Naive thymus-derived CD4-positive, alpha-beta T cell (primary cell): Measurements from ENCODE around the gene CAMTA1. TPM values are rescaled to one million over a fixed set of nuclear protein-coding genes. Genes with fewer than 3 reads are reported as not detected.

ENCODE experiments used
- ATAC-seq: fragments of 150-1000 bp; cut with Tn5 transposase; 2 replicates; pipeline ENCODE4 v1.10.0; 2021; ENCODE audit warnings: mild to moderate bottlenecking, moderate library complexity
- CTCF ChIA-PET: fragments of 350-600 bp; sonication (Branson Sonifier 250); formaldehyde crosslinking; loops from one replicate; lab custom pipeline; 2021; ENCODE audit warnings: antibody characterized with exemption; lab: Charles Lee
- POLR2A ChIA-PET: fragments of 350-600 bp; sonication (Branson Sonifier 250); formaldehyde crosslinking; loops from one replicate; lab custom pipeline; 2021; ENCODE audit warnings: antibody characterized with exemption, inconsistent platforms; lab: Charles Lee
- DNase-seq, 9 donors: peaks; one replicate each; pipeline versions ENCODE4 v3.0.0 to v3.0.0-alpha.2; 2020 to 2022; ENCODE audit warnings: mixed read lengths in 1 of 9
- H3K27ac ChIP-seq: one replicate; pipeline ENCODE4 v1.7.0; 2013; ENCODE audit warnings: mild to moderate bottlenecking, low read depth, low read length, moderate library complexity
- H3K27me3 ChIP-seq, 2 donors: one replicate each; pipeline ENCODE4 v1.7.0; 2013; ENCODE audit warnings: low read length in 2 of 2, mild to moderate bottlenecking in 2 of 2, moderate library complexity in 2 of 2; ENCODE audit not compliant: control insufficient read depth in 2 of 2, insufficient read depth in 2 of 2
- H3K36me3 ChIP-seq, 3 experiments: 1 replicate in 2 of 3; 2 replicates in 1 of 3; pipeline ENCODE4 v1.7.0; 2013; ENCODE audit warnings: low read length in 3 of 3, mild to moderate bottlenecking in 3 of 3, moderate library complexity in 1 of 3; ENCODE audit not compliant: insufficient read depth in 3 of 3, control insufficient read depth in 2 of 3
- H3K4me1 ChIP-seq, 2 donors: one replicate each; pipeline ENCODE4 v1.7.0; 2013; ENCODE audit warnings: low read length in 2 of 2, mild to moderate bottlenecking in 2 of 2, moderate library complexity in 1 of 2; ENCODE audit not compliant: control insufficient read depth in 2 of 2, insufficient read depth in 2 of 2
- H3K4me3 ChIP-seq: 2 replicates; pipeline ENCODE4 v1.7.0; 2013; ENCODE audit warnings: mild to moderate bottlenecking, low read length
- H3K9me3 ChIP-seq, 3 experiments: 1 replicate in 2 of 3; 2 replicates in 1 of 3; pipeline ENCODE4 v1.7.0; 2013; ENCODE audit warnings: low read length in 3 of 3; ENCODE audit not compliant: control insufficient read depth in 2 of 3
- H3K27ac Mint-ChIP-seq, 9 donors: one replicate each; pipeline ENCODE4 v1.8.0; 2020 to 2022; ENCODE audit warnings: mixed read lengths in 9 of 9, mild to moderate bottlenecking in 8 of 9, moderate library complexity in 5 of 9, inconsistent platforms in 2 of 9
- H3K27me3 Mint-ChIP-seq, 5 donors: one replicate each; pipeline ENCODE4 v1.8.0; 2021 to 2022; ENCODE audit warnings: mixed read lengths in 5 of 5, mild to moderate bottlenecking in 1 of 5
- H3K36me3 Mint-ChIP-seq, 5 donors: one replicate each; pipeline ENCODE4 v1.8.0; 2020 to 2022; ENCODE audit warnings: mixed read lengths in 5 of 5, mild to moderate bottlenecking in 3 of 5, inconsistent platforms in 1 of 5
- H3K4me1 Mint-ChIP-seq, 7 donors: one replicate each; pipeline ENCODE4 v1.8.0; 2020 to 2022; ENCODE audit warnings: mixed read lengths in 7 of 7, mild to moderate bottlenecking in 3 of 7, inconsistent platforms in 1 of 7
- H3K4me3 Mint-ChIP-seq, 10 donors: one replicate each; pipeline ENCODE4 v1.8.0; 2020 to 2022; ENCODE audit warnings: mild to moderate bottlenecking in 10 of 10, mixed read lengths in 10 of 10, moderate library complexity in 6 of 10, inconsistent platforms in 2 of 10
- H3K9me3 Mint-ChIP-seq, 11 donors: one replicate each; pipeline ENCODE4 v1.8.0; 2020 to 2022; ENCODE audit warnings: mixed read lengths in 11 of 11, mild to moderate bottlenecking in 4 of 11, inconsistent platforms in 1 of 11, moderate library complexity in 1 of 11
- intact Hi-C, 2 donors: fragments of 100-400 bp; cut with micrococcal nuclease; formaldehyde crosslinking; loops; one replicate each; pipeline ENCODE4 v1.15.1; 2023
- polyA plus RNA-seq, 2 donors: library from polyadenylated mRNA; unstranded; fragments of 300-500 nt; fragmentation: Illumina TruSeq; gene quantifications; one replicate each; pipeline ENCODE4 v1.2.3, GENCODE V29; 2021
- total RNA-seq, 6 experiments: library from RNA in 5 of 6; stranded (reverse) in 5 of 6; gene quantifications; 1 replicate in 5 of 6; 2 replicates in 1 of 6; pipeline ENCODE4 v1.2.3 and lab custom pipeline; 2021 to 2026

Gene CAMTA1
- total and polyA plus RNA-seq, 7 experiments from 2014 or later, result 38.1 to 68.6 (median 42.6) TPM

DNA sequence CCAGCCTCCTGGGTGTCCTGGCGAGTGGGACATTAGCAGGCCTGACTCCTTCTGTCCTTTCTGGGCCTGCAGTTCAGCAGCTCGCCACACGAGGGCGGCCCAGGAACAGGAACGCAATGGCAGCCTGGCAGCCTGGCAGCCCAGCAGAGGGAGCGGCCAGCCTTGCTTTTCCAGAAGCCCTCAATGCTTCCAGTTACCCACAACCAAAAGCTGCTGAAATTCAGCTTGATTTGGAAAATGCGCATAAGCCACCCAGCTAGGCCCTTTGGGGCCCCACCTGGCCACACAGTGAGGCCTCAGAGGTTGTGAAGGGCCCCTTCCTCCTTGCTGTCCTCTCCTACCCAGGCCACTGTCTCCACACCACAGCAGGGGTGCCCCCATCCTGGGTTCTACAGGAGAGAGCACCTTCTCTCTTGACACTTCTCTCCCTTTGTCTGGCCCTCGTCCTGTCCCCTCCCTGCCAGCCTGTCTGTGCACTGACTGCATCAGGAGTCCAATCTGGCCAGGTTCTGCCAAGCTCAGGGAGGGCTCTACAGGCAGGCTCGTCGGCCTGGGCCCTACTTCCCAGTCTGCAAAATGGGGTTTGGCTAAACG lies 882.5 kb downstream of the CAMTA1 start:
- Histone ChIP-seq H3K9me3 (no peaks in the 10 kb centered on the region), H3K27ac (no peak overlapping the region), H3K36me3 (no peaks in the 10 kb centered on the region), H3K4me3 (no peak overlapping the region), H3K4me1 (no peaks in the 10 kb centered on the region), H3K27me3 (no peaks in the 10 kb centered on the region)
- peak; percentile 86 for ATAC-seq
- Mint-ChIP-seq H3K4me3 (no peak overlapping the region), H3K4me1 (peaks cover 0 to 8% (median 3%) of the 10 kb centered on the region in 7 donors), H3K27me3 (peaks cover 0 to 4% (median 0%) of the 10 kb centered on the region in 5 donors), H3K27ac (no peak overlapping the region), H3K36me3 (no peaks in the 10 kb centered on the region), H3K9me3 (no peaks in the 10 kb centered on the region)
- peak; percentile 51 to 85 (median 75) for DNase-seq
- POLR2A ChIA-PET, result interaction anchor here (2.5 kb wide), 1 partner anchor 85 kb away, joined by 9 read pairs; no protein-coding TSS in a partner anchor
- CTCF ChIA-PET, result interaction anchor here (0.6 to 7.6 kb wide), 8 partner anchors 19 to 237 kb away, joined by 3 to 204 read pairs (median 4); no protein-coding TSS in a partner anchor
- intact Hi-C loops, result loop anchor here (1.0 kb wide), 1 partner anchor 86 kb away; no protein-coding TSS in a partner anchor

DNA sequence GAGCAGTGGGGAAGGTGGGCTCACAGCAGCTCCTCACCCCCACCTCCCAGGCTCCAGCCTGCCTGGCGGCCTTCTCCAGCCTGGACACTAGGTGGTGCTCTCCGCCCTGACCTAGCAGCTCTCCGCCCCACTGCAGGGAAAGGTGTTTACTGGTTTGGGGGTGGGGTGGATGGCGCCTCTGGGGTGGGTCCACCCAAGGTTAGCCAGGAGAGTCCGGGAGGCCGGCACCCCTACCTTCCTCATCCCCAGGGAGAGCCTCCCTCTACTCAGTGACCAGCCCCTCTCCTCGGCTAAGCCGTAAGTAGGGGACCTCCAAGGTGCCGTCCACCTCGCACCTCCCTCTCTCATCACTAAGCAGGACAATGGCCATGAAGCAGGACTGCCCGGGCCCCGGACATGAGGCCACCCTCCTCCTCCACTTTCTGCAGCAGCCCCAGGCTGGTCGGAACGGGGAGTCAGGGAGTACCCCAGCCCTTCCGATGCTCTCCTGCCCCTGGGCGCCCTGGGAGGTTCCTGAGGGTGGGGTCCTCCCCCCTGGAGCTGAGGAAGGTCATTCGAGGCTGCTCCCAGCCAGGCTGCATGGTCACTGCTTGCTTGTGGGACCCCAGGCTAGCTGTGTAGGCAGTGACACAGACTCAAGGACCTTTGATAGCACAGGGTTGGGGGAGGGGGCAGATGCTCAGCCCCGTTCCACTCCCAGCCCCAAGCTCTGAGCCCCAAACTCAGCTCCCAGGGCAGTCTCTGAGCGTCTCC lies 884.5 kb downstream of the CAMTA1 start:
- ChIA-PET CTCF (interaction anchor here (0.6 to 7.6 kb wide), 13 partner anchors 9 to 234 kb away, joined by 3 to 204 read pairs (median 3); no protein-coding TSS in a partner anchor), POLR2A (interaction anchor here (2.5 kb wide), 1 partner anchor 83 kb away, joined by 9 read pairs; no protein-coding TSS in a partner anchor)
- Histone ChIP-seq H3K27ac (no peak overlapping the region), H3K36me3 (no peaks in the 10 kb centered on the region), H3K4me3 (no peak overlapping the region), H3K27me3 (no peaks in the 10 kb centered on the region), H3K9me3 (no peaks in the 10 kb centered on the region), H3K4me1 (peaks cover 0 to 5% of the 10 kb centered on the region in 2 donors)
- peak; percentile 19 to 54 (median 43) for DNase-seq
- intact Hi-C loops, result loop anchor here in 1 of 2 donors (1.0 kb wide), 1 partner anchor 233 kb away; no protein-coding TSS in a partner anchor
- Mint-ChIP-seq H3K9me3 (no peaks in the 10 kb centered on the region), H3K27me3 (peaks cover 0 to 4% (median 0%) of the 10 kb centered on the region in 5 donors), H3K36me3 (no peaks in the 10 kb centered on the region), H3K4me1 (peaks cover 0 to 8% (median 3%) of the 10 kb centered on the region in 7 donors), H3K27ac (no peak overlapping the region), H3K4me3 (peak overlapping the region in 4 of 10 donors; percentile 21 to 72 (median 44))
- ATAC-seq, result peak; percentile 80

DNA sequence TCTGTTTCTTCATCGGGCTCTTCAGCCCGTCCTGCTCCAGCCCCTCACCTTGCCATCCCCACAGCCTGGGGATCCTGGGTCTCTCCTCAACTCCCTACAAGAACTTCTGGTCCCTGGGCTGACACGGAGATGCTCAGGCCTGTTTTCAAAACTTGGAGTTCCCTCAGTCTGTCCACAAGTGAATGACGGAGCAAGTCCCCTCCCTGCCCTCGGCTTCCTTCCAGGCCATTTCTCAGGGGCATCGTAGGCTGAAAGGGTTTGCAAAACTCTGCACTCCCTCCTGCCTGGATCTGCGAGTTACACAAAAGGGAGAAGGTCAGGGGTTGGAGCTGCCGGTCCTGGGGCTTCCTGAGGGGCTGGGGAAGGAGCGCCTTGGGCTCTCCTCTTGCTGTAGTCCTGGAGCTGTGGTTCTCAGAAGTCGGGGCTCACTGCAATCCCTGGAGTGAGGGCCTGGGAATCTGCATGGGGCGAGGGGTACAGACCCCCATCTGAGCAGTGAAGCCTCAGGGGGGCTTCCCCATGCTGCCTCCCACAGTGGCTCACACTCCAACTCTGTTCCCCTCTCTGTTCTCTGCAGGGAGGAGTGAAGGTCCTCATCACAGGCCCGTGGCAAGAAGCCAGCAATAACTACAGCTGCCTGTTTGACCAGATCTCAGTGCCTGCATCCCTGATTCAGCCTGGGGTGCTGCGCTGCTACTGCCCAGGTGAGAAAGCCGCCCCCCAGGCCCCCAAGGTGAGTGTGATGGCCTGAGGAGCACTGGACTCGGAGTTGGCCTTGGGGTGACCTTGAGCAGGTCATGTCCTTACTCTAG lies 885.3 kb downstream of the CAMTA1 start:
- no peaks in the 10 kb centered on the region for H3K36me3 Mint-ChIP-seq
- no peak for DNase-seq
- no peak overlapping the region for H3K4me3 ChIP-seq
- H3K27ac ChIP-seq, result no peak overlapping the region
- H3K36me3 ChIP-seq, result no peaks in the 10 kb centered on the region
- H3K4me3 Mint-ChIP-seq, result peak overlapping the region in 3 of 10 donors; percentile 12 to 72 (median 45)
- ChIA-PET POLR2A (no interaction called here), CTCF (interaction anchor here (1.3 to 7.6 kb wide), 7 partner anchors 9 to 233 kb away, joined by 3 to 204 read pairs (median 7); no protein-coding TSS in a partner anchor)
- peaks cover 0 to 5% of the 10 kb centered on the region in 2 donors for H3K4me1 ChIP-seq
- peaks cover 0 to 8% (median 3%) of the 10 kb centered on the region in 7 donors for H3K4me1 Mint-ChIP-seq
- ATAC-seq, result no peak
- H3K27ac Mint-ChIP-seq, result no peak overlapping the region
- intact Hi-C loops, result no loop called here
- peaks cover 0 to 4% (median 0%) of the 10 kb centered on the region in 5 donors for H3K27me3 Mint-ChIP-seq
- H3K9me3 Mint-ChIP-seq, result no peaks in the 10 kb centered on the region
- no peaks in the 10 kb centered on the region for H3K9me3 ChIP-seq
- no peaks in the 10 kb centered on the region for H3K27me3 ChIP-seq

DNA sequence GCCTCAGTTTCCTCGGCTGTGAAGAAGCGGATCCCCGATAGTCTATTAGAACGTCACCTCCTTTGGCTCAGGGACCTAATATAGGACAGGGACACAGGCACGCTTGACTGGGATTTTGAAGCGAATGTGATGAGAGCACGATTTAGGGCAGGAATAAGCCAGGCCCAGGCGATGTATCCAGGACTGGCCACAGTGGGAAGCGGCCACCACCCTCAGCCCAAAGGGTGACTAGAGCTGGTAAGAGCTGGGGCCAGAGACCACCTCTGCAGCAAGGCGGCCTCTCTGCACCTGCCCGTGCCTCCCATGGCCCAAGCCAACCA lies 885.9 kb downstream of the CAMTA1 start:
- no peak overlapping the region for H3K4me3 Mint-ChIP-seq
- H3K9me3 Mint-ChIP-seq, result no peaks in the 10 kb centered on the region
- peaks cover 0 to 8% (median 3%) of the 10 kb centered on the region in 7 donors for H3K4me1 Mint-ChIP-seq
- no peak overlapping the region for H3K4me3 ChIP-seq
- ChIA-PET POLR2A (no interaction called here), CTCF (interaction anchor here (2.2 kb wide), 1 partner anchor 81 kb away, joined by 7 read pairs; no protein-coding TSS in a partner anchor)
- no peaks in the 10 kb centered on the region for H3K36me3 ChIP-seq
- no peak overlapping the region for H3K27ac ChIP-seq
- peaks cover 0 to 5% of the 10 kb centered on the region in 2 donors for H3K4me1 ChIP-seq
- no peak for DNase-seq
- H3K27me3 ChIP-seq, result no peaks in the 10 kb centered on the region
- no peaks in the 10 kb centered on the region for H3K36me3 Mint-ChIP-seq
- intact Hi-C loops, result no loop called here
- H3K27me3 Mint-ChIP-seq, result peaks cover 0 to 4% (median 0%) of the 10 kb centered on the region in 5 donors
- H3K27ac Mint-ChIP-seq, result no peak overlapping the region
- no peak for ATAC-seq
- no peaks in the 10 kb centered on the region for H3K9me3 ChIP-seq

DNA sequence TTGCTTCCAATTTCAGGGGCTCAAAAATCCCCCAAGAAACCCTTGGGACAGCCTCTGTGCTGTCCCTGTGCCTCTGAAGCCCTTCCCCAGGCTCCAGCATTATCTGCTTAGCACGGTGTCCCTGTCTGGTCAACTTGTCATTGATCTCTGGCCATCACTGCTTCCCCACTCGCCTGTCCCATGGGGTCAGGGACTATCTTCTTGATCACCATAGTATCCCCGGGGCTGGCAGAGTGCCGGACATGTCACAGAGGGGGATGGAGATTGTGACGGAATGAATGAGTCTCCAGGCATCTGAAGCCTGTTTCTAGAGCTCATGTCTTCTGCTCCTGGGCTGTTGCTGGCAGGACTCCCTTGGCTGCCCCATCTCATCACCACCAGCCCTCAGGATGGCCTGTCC lies 886.4 kb downstream of the CAMTA1 start:
- POLR2A ChIA-PET, result no interaction called here
- intact Hi-C loops, result no loop called here
- H3K9me3 ChIP-seq, result no peaks in the 10 kb centered on the region
- CTCF ChIA-PET, result interaction anchor here (2.2 kb wide), 1 partner anchor 81 kb away, joined by 7 read pairs; no protein-coding TSS in a partner anchor
- H3K27ac ChIP-seq, result no peak overlapping the region
- no peaks in the 10 kb centered on the region for H3K36me3 ChIP-seq
- Mint-ChIP-seq H3K27me3 (peaks cover 0 to 4% (median 0%) of the 10 kb centered on the region in 5 donors), H3K9me3 (no peaks in the 10 kb centered on the region), H3K4me1 (peaks cover 0 to 8% (median 3%) of the 10 kb centered on the region in 7 donors), H3K27ac (no peak overlapping the region), H3K36me3 (no peaks in the 10 kb centered on the region), H3K4me3 (no peak overlapping the region)
- DNase-seq (no peak), ATAC-seq (no peak)
- H3K27me3 ChIP-seq, result no peaks in the 10 kb centered on the region
- no peak overlapping the region for H3K4me3 ChIP-seq
- H3K4me1 ChIP-seq, result peaks cover 0 to 5% of the 10 kb centered on the region in 2 donors

DNA sequence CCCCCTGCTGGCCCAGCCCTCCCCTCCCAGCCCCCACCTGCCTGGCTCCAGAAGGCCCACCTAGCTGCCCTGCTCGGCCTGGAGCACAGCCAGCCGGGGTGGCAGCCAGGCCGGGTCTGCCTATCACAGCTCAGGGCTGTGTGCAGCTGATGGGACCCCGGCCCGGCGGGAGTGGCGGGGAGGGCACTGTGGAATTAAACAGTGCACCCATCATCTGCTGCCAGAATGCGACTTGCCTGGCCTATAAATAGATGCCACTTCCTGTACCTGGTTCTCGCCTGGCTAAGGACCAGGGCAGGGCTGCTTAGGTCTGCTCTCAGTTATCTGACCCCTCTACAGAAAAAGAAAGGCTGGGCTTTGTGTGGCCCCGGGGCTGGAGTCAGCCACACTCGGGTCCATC lies 887.6 kb downstream of the CAMTA1 start:
- ChIA-PET CTCF (interaction anchor here (1.6 to 2.2 kb wide), 2 partner anchors 80 kb away, joined by 6 to 7 read pairs; no protein-coding TSS in a partner anchor), POLR2A (interaction anchor here (0.6 kb wide), 1 partner anchor 690 kb away, joined by 3 read pairs; no protein-coding TSS in a partner anchor)
- Mint-ChIP-seq H3K27me3 (peaks cover 0 to 4% (median 0%) of the 10 kb centered on the region in 5 donors), H3K4me3 (no peak overlapping the region), H3K4me1 (peaks cover 0 to 8% (median 3%) of the 10 kb centered on the region in 7 donors), H3K9me3 (no peaks in the 10 kb centered on the region), H3K27ac (no peak overlapping the region), H3K36me3 (no peaks in the 10 kb centered on the region)
- no peak overlapping the region for H3K27ac ChIP-seq
- H3K27me3 ChIP-seq, result no peaks in the 10 kb centered on the region
- H3K4me1 ChIP-seq, result peaks cover 0 to 5% of the 10 kb centered on the region in 2 donors
- DNase-seq (no peak), ATAC-seq (no peak)
- intact Hi-C loops, result no loop called here
- H3K4me3 ChIP-seq, result no peak overlapping the region
- no peaks in the 10 kb centered on the region for H3K36me3 ChIP-seq
- H3K9me3 ChIP-seq, result no peaks in the 10 kb centered on the region
